Central memory CD4-positive, alpha-beta T cell (primary cell): ENCODE results near the gene FAAH.

Experiments
- DNase-seq: peaks from one replicate; pipeline ENCODE4 v3.0.0; 2022

The FAAH gene

GRCh38 chr1:46401154-46401913 lies 7.2 kb downstream of the FAAH start:
- no peak for DNase-seq

- no peak for DNase-seq
These were observed 8.0 kb downstream of the FAAH start for GRCh38 chr1:46401964-46402626.

- no peak for DNase-seq
These were observed 9.8 kb downstream of the FAAH start for GRCh38 chr1:46403916-46404315.

GRCh38 chr1:46404482-46405196 lies 10.5 kb downstream of the FAAH start:
- DNase-seq: no peak

- no peak for DNase-seq
These were observed 11.1 kb downstream of the FAAH start for GRCh38 chr1:46405197-46405555.

GRCh38 chr1:46405724-46406123 lies 11.6 kb downstream of the FAAH start:
- no peak for DNase-seq

- DNase-seq: no peak
These were observed 12.9 kb downstream of the FAAH start for GRCh38 chr1:46406881-46407608.

GRCh38 chr1:46407636-46408035 lies 13.5 kb downstream of the FAAH start:
- DNase-seq: no peak

- no peak for DNase-seq
These were observed 14.4 kb downstream of the FAAH start for GRCh38 chr1:46408356-46409062.

GRCh38 chr1:46409063-46409372 lies 14.9 kb downstream of the FAAH start:
- DNase-seq: no peak

GRCh38 chr1:46410156-46411009 lies 16.3 kb downstream of the FAAH start:
- no peak for DNase-seq

- no peak for DNase-seq
These were observed 16.9 kb downstream of the FAAH start for GRCh38 chr1:46411010-46411405.

GRCh38 chr1:46411601-46412341 lies 17.7 kb downstream of the FAAH start:
- DNase-seq: no peak

- DNase-seq: no peak
These were observed 18.9 kb downstream of the FAAH start for GRCh38 chr1:46412893-46413595.

GRCh38 chr1:46413596-46413985 lies 19.5 kb downstream of the FAAH start:
- DNase-seq: peak; percentile 40

- DNase-seq: no peak
These were observed 21.4 kb downstream of the FAAH start for GRCh38 chr1:46415514-46415913.

GRCh38 chr1:46418976-46419375 lies 24.9 kb downstream of the FAAH start:
- DNase-seq: no peak

- DNase-seq: no peak
These were observed 26.4 kb downstream of the FAAH start for GRCh38 chr1:46420533-46420915.

GRCh38 chr1:46421739-46422138 lies 27.6 kb downstream of the FAAH start:
- DNase-seq: no peak

GRCh38 chr1:46422261-46422871 lies 28.2 kb downstream of the FAAH start:
- DNase-seq: peak; percentile 54
